Loucy (cell line): ENCODE data around the gene PPM1M.

Experiments used
- EZH2phosphoT487 ChIP-seq: fragments of 200-600 bp; IDR thresholded peaks from 2 replicates; pipeline ENCODE4 v1.6.1; 2018; ENCODE audit warnings: antibody characterized with exemption, mild to moderate bottlenecking, moderate library complexity, borderline replicate concordance
- TF ChIP-seq, protein P1 (sequence below): fragments of 200-600 bp; sonication (generic); conservative IDR thresholded peaks from 2 replicates; pipeline ENCODE4 v1.5.1; 2014; ENCODE audit warnings: mild to moderate bottlenecking, antibody characterized with exemption, low read length

DNA sequence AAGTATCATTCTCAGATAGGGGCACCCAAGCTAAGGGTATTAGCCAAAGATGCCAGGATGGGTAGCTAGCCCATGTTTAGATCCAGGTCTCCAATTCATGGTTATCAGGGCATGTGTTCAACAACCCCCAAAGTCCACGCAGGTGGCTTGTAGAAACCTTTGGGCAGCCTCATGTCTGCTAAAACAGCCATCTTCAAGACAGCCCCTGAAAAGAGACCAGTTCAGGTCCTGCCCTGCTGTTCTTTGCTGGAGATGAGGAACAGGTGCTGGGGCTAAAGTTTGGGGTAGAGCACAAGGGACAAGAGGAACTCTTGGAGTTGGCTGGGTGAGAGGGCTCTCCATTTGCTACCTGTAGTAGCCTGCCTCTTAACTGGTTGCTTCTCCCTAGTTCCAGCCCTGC, 4.6 kb downstream of the PPM1M start:
- TF ChIP-seq, protein P1, sequence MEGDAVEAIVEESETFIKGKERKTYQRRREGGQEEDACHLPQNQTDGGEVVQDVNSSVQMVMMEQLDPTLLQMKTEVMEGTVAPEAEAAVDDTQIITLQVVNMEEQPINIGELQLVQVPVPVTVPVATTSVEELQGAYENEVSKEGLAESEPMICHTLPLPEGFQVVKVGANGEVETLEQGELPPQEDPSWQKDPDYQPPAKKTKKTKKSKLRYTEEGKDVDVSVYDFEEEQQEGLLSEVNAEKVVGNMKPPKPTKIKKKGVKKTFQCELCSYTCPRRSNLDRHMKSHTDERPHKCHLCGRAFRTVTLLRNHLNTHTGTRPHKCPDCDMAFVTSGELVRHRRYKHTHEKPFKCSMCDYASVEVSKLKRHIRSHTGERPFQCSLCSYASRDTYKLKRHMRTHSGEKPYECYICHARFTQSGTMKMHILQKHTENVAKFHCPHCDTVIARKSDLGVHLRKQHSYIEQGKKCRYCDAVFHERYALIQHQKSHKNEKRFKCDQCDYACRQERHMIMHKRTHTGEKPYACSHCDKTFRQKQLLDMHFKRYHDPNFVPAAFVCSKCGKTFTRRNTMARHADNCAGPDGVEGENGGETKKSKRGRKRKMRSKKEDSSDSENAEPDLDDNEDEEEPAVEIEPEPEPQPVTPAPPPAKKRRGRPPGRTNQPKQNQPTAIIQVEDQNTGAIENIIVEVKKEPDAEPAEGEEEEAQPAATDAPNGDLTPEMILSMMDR = no peak
- TF ChIP-seq EZH2phosphoT487 = no peak
